Choroid plexus epithelial cell (primary cell): ENCODE data around the gene CCDC127.
"Not testable (repeated sequence)": the region's sequence is repeated elsewhere in the genome, so short reads cannot be mapped to it uniquely, and the experiment has no call there.

Experiments
- DNase-seq: peaks from one replicate; pipeline ENCODE4 v3.0.0-alpha.2; 2010; ENCODE audit warnings: low read depth
- H3K4me3 ChIP-seq: 2 replicates; pipeline ENCODE4 v1.5.1; 2011; ENCODE audit warnings: low read depth, mild to moderate bottlenecking, control low read depth, low read length, moderate library complexity
- TF ChIP-seq, protein P1 (sequence below): conservative IDR thresholded peaks from 2 replicates; pipeline ENCODE4 v1.5.1; 2011; ENCODE audit warnings: low read depth, mild to moderate bottlenecking, control low read depth, inconsistent platforms, low read length, moderate library complexity

Gene CCDC127

DNA sequence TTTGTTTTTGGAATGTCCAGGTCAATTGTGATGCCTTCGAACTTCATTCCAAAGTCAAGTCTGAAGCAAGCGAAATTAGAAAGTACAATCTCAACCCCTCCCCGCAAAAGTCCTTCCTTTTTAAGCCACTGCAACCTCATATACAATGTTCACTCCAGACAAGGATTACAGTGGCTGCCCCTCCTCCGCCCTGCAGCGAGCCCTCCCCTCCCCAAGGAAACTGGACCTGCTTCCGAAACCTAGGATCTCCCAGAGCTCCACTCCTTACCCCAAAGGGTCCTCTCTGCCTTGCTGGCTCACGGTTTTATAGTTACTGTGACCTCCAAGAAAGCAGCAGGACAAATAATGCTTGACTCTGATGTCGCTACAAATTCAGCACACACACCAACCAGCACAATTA is 16.3 kb downstream of the CCDC127 start:
- H3K4me3 ChIP-seq: no peak overlapping the region
- TF ChIP-seq, protein P1, sequence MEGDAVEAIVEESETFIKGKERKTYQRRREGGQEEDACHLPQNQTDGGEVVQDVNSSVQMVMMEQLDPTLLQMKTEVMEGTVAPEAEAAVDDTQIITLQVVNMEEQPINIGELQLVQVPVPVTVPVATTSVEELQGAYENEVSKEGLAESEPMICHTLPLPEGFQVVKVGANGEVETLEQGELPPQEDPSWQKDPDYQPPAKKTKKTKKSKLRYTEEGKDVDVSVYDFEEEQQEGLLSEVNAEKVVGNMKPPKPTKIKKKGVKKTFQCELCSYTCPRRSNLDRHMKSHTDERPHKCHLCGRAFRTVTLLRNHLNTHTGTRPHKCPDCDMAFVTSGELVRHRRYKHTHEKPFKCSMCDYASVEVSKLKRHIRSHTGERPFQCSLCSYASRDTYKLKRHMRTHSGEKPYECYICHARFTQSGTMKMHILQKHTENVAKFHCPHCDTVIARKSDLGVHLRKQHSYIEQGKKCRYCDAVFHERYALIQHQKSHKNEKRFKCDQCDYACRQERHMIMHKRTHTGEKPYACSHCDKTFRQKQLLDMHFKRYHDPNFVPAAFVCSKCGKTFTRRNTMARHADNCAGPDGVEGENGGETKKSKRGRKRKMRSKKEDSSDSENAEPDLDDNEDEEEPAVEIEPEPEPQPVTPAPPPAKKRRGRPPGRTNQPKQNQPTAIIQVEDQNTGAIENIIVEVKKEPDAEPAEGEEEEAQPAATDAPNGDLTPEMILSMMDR: no peak
- DNase-seq: no peak

DNA sequence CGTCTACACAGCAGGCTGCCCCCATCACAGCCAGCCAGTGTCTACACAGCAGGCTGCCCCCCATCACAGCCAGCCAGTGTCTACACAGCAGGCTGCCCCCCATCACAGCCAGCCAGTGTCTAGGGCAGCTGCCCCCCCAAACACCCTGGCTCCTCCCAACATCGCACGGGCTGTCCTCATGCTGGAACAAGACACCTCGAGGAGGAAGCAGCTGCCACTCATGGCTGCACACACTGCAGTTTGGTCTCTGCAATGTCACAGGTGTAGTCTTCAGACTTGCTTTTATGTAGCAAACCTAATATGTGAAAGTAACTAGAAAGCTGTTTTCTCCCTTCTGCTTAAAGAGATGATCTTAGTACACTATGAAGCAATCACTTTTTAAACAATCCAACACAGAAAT is 17.0 kb downstream of the CCDC127 start:
- no peak for DNase-seq
- TF ChIP-seq, protein P1: no peak
- H3K4me3 ChIP-seq: no peak overlapping the region

DNA sequence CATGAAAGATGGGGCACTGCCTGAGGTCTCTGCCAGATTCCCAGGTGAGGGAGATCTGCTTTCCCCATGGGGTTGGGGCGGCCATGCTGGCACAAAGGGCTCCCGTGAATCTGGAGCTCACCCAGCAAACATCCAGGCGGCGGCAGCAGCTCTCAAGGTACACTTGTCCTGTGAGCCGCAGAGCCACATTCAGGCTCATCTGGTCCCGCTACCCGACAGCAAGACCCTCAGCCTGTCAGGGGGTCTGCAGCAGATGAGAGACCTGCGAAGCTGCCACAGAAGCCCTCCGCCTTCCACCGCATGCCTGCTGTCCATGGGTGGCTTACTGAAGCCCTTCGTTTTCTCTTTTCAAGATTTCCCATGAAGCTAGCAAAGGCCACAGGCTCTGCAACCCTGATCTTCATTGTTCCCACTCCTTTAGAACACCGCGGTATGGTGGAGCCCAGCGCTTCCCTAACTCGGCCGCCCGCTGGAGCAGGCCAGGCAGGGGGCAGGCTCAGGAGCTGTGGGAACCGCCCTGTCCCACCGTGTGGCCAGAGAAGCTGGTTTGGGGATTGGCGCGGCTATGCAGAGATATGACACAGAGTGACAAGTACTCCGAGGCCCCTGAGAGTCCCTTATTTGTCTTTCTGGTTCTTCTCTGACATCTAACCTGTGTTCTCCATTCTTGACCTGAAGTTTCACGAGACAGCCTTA is 17.9 kb downstream of the CCDC127 start:
- no peak for DNase-seq
- no peak overlapping the region for H3K4me3 ChIP-seq
- TF ChIP-seq, protein P1: no peak

DNA sequence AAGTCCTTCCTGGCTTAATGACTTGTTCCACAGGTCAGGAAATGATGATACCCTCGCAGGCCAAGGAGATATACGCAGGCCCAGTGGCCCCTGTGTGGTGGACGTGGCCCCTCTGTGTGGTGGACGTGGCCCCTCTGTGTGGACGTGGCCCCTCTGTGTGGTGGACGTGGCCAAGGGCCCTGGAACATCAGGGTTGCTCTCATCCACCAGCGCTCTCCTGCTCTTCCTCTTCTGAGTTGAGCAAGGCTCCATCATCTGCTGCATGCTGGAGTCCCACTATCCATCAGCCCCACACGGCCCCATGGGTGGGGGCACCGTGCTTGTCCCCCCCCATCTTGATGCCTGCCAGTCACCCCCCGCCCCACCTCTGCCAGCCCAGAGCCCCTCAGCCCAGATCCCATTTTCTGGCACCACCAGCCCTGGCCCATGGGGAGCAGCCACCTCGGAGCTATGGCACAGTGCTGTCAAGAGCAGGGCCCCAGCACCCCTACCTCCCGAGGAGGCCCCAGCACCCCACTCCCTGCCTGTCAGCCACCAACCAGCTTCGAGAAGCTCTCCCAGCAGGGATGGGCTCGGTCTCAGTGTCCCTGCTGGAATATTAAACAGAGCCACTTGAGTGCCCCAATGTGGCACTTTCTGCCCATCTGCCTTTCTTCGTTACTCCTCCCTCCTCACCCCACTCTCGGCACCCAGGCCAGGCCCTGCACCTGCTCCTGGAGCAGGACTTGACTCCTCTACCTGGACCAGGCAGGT is 18.6 kb downstream of the CCDC127 start:
- TF ChIP-seq, protein P1: no peak
- H3K4me3 ChIP-seq: no peak overlapping the region
- no peak for DNase-seq

DNA sequence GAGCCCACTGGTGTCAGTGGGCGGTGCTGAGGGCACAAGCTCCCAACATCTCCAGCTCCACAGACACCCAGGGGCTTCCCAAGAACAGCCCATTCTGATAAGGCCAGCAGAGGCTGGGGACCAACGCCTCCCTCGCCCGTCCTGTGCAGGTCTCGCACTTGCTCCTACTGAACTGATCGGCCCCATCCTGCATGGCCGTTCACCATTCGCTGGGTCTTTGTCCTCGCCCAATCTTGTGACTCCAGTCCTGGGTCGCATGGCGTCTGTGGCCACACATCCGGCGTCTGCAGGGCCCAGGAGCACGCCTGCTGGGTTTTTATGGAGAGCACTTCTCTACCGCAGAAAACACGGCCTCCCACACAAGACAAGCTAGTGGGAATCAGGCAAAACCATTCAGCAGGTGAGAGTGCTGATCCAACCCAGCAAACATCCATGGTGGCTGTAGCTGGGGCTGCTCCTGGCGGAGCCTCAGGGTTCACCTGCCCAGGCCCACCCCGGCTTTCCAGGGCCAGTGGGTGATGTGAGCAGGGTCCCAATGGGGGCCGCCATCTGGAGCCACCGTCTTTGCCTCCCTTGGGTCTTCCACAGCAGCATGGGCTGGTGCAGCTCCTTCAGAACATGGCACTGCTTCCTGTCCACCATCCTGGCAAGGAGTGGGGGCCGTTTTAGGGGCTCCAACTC is 19.3 kb downstream of the CCDC127 start:
- TF ChIP-seq, protein P1: no peak
- DNase-seq: no peak
- H3K4me3 ChIP-seq: no peak overlapping the region

DNA sequence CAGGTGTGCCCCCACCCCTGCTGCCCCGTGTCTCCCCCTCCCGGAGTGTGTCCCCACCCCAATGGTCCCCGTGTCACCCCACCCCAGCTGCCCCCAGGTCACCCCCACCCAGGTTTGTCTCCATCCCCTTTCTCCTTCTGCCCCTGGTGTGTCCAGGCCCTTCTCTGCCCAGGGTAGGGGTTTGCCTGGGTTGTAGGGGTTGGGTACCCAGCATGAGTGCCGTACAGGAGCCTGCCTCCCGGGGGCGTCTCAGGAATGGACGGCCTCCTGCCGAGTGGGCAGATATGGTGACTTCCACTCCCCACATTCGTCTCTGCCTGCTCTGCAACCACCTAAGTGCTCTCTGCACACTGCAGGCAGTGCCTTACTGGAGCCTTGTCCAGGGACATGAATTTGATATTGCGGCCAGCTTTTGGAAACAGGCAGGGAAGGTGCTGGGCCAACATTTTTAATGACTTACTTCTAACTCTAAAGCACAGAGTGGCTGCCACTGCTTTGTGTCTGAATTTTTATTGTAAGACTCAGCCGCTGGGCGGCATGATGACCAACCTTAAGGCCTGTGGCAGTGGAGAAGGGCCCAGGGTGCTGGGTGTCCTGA is 20.0 kb downstream of the CCDC127 start:
- TF ChIP-seq, protein P1: no peak

DNA sequence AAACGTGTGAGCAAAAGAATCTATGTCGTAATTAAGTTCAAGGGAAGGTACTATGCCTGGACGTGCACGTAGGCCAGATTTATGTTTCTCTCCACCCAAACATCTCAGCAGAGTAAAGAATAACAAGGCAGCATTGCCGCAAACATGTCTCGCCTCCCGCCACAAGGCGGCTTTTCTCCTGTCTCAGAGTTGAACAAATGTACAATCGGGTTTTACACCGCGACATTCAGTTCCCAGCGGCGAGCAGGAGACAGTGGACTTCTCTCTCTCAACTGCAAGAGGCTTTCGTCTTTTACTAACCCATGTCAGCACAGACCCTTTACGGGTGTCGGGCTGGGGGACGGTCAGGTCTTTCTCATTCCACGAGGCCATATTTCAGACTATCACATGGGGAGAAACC is 20.9 kb downstream of the CCDC127 start:
- DNase-seq: peak; percentile 29

More for the DNA sequence above, 20.0 kb downstream of the CCDC127 start:
- no peak for DNase-seq
- no peak overlapping the region for H3K4me3 ChIP-seq

More for the DNA sequence above, 20.9 kb downstream of the CCDC127 start:
- not testable (repeated sequence) for H3K4me3 ChIP-seq
